ENCODE data around the gene AIMP1.

AIMP1 gene

DNA sequence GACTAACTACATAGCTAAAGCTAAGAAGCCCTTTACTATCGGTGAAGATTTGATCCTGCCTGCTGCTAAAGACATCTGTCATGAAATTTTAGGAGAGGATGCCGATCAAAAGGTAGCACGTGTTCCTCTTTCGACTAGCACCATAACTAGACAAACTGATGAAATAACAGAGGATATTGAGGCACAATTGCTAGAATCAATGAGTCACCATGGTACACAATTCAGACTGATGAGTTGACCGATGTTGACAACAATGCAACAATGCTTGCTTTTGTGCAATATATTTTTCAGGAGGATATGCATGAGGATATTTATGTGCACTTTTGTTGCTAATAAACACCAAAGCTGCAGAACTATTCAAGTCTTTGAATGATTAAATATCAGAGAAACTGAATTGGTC lies 24.7 kb upstream of the AIMP1 start:
- H3K4me3 ChIP-seq (ENCODE audit: low read depth in 1 of 2, low read length in 1 of 2), result no peak overlapping the region
- no peaks in the 10 kb centered on the region for H3K27me3 ChIP-seq
- H3K36me3 ChIP-seq, result peaks cover 10% of the 10 kb centered on the region
- H3K27ac ChIP-seq, result no peak overlapping the region
- TF ChIP-seq, protein P1, sequence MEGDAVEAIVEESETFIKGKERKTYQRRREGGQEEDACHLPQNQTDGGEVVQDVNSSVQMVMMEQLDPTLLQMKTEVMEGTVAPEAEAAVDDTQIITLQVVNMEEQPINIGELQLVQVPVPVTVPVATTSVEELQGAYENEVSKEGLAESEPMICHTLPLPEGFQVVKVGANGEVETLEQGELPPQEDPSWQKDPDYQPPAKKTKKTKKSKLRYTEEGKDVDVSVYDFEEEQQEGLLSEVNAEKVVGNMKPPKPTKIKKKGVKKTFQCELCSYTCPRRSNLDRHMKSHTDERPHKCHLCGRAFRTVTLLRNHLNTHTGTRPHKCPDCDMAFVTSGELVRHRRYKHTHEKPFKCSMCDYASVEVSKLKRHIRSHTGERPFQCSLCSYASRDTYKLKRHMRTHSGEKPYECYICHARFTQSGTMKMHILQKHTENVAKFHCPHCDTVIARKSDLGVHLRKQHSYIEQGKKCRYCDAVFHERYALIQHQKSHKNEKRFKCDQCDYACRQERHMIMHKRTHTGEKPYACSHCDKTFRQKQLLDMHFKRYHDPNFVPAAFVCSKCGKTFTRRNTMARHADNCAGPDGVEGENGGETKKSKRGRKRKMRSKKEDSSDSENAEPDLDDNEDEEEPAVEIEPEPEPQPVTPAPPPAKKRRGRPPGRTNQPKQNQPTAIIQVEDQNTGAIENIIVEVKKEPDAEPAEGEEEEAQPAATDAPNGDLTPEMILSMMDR (IDR thresholded peaks at IDR 0.05), result no peak
- H3K9me3 ChIP-seq, result no peaks in the 10 kb centered on the region
- H3K4me1 ChIP-seq (ENCODE audit: control insufficient read depth in 1 of 2, insufficient read depth in 1 of 2, low read depth in 1 of 2, low read length in 1 of 2), result peaks cover 3 to 6% of the 10 kb centered on the region in 2 experiments

DNA sequence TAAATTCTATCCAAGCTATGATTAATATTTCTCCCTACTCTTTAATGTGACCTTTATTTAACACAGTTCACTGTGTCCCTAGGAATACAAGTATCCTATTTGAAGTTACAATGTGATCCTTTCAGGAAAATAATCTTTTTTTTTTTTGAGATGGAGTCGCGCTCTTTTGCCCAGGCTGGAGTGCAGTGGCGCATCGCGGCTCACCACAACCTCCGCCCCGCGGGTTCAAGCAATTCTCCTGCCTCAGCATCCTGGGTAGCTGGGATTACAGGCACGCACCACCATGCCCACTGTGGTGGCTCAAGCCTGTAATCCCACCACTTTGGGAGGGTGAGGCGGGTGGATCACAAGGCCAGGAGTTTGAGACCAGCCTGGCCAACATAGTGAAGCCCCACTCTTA lies 22.3 kb upstream of the AIMP1 start:
- Histone ChIP-seq H3K27ac (no peak overlapping the region), H3K36me3 (peaks cover 10% of the 10 kb centered on the region), H3K4me1 (ENCODE audit: control insufficient read depth in 1 of 2, insufficient read depth in 1 of 2, low read depth in 1 of 2, low read length in 1 of 2) (no peaks in the 10 kb centered on the region), H3K27me3 (no peaks in the 10 kb centered on the region), H3K4me3 (ENCODE audit: low read depth in 1 of 2, low read length in 1 of 2) (no peak overlapping the region), H3K9me3 (no peaks in the 10 kb centered on the region)
- TF ChIP-seq, protein P1 (IDR thresholded peaks at IDR 0.05), result no peak

DNA sequence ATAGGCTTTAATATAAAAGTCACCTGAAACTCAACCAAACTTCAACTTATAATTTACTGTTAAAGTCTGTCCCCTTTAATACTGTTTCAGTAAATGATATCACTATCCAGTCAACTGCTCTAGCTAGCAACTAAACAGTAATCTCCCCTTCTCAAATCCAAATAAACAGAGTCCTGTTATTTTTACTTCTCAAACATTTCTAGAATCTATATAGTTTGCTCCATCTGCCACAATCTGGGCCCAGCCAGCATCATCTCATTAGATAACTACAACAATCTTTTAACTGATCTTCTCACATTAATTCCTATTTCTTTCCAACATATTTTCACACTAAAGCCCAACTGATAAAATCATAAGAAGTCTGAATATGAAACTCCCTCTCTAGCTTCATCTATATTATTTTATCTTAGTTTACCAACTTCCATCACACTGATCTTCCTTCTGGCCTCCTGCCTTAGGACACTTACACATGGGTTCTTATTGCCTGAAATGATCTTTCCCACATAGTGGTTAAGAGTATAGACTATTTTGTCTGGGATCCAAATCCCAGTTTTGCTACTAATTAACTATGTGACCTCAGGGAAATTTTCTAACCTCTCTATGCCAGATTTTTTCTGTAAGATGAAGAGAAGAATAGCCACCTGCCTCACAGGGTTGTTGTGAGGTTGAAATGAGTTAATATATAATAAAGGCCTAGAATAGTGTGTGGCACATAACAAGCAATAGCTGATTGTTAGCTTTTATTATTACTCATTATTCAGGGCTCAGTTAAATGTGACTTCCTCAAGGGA lies 18.9 kb upstream of the AIMP1 start:
- no peaks in the 10 kb centered on the region for H3K27me3 ChIP-seq
- H3K4me1 ChIP-seq (ENCODE audit: control insufficient read depth in 1 of 2, insufficient read depth in 1 of 2, low read depth in 1 of 2, low read length in 1 of 2), result no peaks in the 10 kb centered on the region
- no peak overlapping the region for H3K27ac ChIP-seq
- H3K36me3 ChIP-seq, result peaks cover 10% of the 10 kb centered on the region
- TF ChIP-seq, protein P1 (IDR thresholded peaks at IDR 0.05), result no peak
- no peaks in the 10 kb centered on the region for H3K9me3 ChIP-seq
- no peak overlapping the region for H3K4me3 ChIP-seq (ENCODE audit: low read depth in 1 of 2, low read length in 1 of 2)

DNA sequence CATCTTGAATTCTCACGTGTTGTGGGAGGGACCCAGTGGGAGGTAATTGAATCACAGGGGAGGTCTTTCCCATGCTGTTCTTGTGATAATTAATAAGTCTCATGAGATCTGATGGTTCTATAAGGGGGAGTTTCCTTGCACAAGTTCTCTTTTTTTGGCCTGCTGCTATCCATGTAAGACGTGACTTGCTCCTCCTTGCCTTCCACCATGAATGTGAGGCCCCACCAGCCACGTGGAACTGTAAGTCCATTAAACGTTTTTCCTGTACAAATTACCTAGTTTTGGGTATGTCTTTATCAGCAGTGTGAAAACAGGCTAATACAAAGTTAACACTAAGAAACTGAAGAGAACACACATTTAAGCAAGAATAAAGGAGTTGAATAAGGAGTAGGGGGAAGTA lies 16.4 kb upstream of the AIMP1 start:
- H3K27ac ChIP-seq, result no peak overlapping the region
- H3K36me3 ChIP-seq, result no peaks in the 10 kb centered on the region
- H3K4me1 ChIP-seq (ENCODE audit: control insufficient read depth in 1 of 2, insufficient read depth in 1 of 2, low read depth in 1 of 2, low read length in 1 of 2), result no peaks in the 10 kb centered on the region
- H3K27me3 ChIP-seq, result no peaks in the 10 kb centered on the region
- no peaks in the 10 kb centered on the region for H3K9me3 ChIP-seq
- no peak overlapping the region for H3K4me3 ChIP-seq (ENCODE audit: low read depth in 1 of 2, low read length in 1 of 2)
- TF ChIP-seq, protein P1 (IDR thresholded peaks at IDR 0.05), result no peak

DNA sequence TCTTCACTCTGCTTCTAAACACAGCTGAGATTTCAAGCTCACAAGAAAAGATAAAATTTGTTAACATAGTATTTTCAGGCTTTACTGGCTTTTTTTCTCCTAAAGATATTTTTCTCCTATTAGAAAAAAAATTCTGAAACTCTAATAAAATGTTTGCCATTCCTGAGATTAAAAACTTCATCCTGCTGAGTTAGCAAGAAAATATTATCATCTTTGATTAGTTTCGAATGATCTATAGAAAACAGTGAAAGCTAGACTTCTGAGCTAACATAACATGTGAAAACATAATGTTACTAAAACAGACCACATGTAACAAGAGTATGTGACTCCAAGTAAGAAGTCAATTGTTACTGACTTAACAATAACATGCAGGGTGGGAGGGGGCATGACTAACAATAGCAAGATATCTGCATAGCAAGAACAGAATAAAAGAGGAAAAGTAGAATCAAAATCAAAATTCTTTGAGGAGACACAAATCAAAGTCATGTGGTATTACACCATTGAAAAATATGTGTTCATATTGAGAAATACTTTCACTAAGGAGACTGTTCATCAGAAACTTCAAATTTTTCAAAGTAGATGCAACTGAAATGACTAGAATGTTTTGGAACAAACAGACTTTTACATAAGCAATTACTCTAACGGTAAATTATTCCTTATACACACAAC lies 14.8 kb upstream of the AIMP1 start:
- no peaks in the 10 kb centered on the region for H3K36me3 ChIP-seq
- no peaks in the 10 kb centered on the region for H3K4me1 ChIP-seq (ENCODE audit: control insufficient read depth in 1 of 2, insufficient read depth in 1 of 2, low read depth in 1 of 2, low read length in 1 of 2)
- H3K4me3 ChIP-seq (ENCODE audit: low read depth in 1 of 2, low read length in 1 of 2), result no peak overlapping the region
- no peaks in the 10 kb centered on the region for H3K27me3 ChIP-seq
- no peaks in the 10 kb centered on the region for H3K9me3 ChIP-seq
- TF ChIP-seq, protein P1 (IDR thresholded peaks at IDR 0.05), result no peak
- no peak overlapping the region for H3K27ac ChIP-seq
